ENCODE results near the gene NELFA. TPM values are rescaled to one million over a fixed set of nuclear protein-coding genes. Genes with fewer than 3 reads are reported as not detected.

NELFA gene
- total RNA-seq, 1 donor from 2014 or later = 10.0 TPM

- ATAC-seq (no peak), DNase-seq (no peak)
- intact Hi-C loops (cut with micrococcal nuclease) = no loop called here
Measured at GRCh38 chr4:1985294-1985693, 23.5 kb downstream of the NELFA start.

DNA sequence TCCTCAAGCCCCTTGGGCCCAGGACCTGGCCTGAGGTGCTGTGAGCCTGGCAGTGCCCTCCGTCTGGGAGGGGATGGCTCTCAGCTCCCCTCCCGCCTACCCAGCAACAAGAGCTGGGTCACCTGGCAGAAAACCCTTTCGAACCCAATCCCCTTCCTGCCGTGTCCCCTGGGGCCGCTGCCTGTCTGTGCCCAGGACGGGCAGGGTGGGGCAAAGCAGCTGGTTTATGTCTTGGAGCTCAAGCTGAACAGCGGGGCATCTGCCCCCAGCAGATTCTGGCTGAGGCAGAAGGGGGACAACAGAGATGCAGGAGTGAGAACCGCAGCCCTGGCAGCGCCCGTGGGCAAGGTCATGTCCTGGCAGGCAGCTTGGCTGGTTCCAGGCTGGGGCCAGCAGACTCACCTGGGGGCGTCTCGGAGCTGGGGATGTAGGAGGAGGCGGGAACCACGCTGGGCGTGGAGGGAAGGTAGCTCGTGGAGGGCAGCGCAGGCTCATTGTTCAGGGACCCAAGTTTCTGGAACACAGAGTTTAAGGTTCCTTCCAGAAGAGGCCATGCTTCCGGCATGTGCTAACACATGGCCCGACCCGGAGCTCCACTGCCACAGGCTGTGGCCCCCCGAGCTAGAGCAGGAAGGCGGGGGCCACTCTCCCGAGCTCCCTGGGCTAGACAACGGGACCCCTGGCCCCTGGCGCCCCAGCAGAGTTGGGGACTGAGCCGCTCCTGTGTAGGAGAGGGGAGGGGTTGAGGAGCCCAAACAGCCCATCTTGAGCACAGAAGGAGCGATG is 24.2 kb downstream of the NELFA start:
- peak; percentile 22 for ATAC-seq
- intact Hi-C loops (cut with micrococcal nuclease) = no loop called here
- DNase-seq = no peak

- ATAC-seq = peak; percentile 69
- peak; percentile 71 for DNase-seq
- intact Hi-C loops (cut with micrococcal nuclease) = no loop called here
Measured at GRCh38 chr4:1983846-1984405, 24.8 kb downstream of the NELFA start.

DNA sequence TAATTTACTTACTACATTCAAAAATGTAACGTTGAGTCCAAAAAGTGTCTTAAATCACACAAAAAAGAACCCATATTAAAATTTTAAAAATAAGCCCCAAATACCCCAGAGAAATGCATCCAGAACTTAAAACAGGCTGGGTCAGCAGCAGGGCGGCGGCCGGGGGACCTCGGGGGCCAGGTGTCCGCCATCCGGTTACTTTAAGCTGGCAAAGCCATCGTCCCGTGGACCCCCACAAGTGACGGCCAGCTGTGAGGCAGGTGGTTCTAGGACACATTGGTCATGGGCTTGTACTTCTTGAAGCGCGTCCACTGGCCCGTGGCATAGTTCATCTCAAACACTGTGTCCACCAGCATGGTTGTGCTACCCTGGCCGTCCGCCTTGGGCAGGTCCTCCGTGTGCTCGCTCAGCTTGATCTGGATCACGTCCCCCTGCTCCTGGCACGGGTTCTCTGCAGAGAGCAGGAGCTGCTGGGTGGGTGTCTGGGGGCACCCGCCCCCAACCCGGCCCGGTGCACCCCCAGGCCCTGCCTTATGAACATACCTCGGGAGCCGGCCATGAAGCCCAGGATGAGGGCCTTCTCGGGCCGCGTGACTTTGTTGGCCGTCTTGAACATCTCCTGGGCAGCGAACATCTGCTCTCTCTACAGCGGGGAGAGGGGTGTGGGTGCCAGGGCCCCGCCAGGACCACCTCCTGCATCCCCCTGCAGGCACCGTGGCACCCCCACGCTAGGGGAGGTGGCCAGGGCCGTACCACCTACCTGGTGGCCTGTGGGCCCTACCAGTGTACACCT is 25.5 kb downstream of the NELFA start:
- intact Hi-C loops (cut with micrococcal nuclease) = no loop called here
- DNase-seq (no peak), ATAC-seq (peak; percentile 6)

DNA sequence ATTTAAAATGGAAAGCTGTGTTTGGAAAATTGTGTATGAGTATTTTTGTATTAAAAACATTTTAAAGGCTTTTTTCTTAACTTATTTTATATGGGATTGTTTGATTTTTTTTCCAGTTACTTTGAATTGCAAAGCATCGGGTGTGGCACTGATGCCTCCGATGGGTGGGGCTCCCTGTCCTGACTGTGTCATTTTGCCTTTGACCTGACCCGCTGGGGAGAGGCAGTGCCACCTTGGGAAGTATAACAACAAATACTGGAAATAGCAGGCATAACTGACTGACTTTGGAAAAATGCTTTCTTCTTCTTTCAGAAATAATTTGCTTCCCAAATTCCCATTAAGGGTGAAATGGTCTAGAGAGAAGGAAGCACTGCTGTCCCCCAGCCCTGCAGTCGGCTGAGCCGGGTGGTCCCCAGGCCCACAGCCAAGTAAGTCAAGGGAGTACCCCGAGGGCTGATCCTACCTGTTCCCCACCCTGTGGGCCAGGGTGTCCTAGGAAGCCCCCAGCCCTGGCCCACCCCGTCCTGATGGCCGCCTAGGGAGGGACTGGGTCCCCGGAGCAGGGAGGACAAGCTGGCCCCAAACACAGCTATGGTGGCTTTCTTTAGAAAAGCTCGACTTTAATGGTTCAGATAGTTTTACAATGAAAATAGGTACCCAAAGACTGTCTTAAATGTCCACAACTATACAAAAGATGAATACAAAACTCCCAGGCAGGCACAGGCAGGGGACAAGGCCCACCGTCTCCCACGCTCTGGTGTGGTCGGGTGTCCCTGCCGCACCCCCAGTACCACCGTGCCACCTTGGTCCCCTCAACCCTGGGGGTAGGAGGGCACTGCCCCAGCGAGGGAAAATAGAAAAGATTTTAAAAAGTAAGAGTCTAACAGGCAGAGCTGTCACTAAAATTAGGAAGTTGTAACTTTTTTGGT is 26.4 kb downstream of the NELFA start:
- intact Hi-C loops (cut with micrococcal nuclease) = no loop called here
- DNase-seq = no peak
- ATAC-seq = no peak

DNA sequence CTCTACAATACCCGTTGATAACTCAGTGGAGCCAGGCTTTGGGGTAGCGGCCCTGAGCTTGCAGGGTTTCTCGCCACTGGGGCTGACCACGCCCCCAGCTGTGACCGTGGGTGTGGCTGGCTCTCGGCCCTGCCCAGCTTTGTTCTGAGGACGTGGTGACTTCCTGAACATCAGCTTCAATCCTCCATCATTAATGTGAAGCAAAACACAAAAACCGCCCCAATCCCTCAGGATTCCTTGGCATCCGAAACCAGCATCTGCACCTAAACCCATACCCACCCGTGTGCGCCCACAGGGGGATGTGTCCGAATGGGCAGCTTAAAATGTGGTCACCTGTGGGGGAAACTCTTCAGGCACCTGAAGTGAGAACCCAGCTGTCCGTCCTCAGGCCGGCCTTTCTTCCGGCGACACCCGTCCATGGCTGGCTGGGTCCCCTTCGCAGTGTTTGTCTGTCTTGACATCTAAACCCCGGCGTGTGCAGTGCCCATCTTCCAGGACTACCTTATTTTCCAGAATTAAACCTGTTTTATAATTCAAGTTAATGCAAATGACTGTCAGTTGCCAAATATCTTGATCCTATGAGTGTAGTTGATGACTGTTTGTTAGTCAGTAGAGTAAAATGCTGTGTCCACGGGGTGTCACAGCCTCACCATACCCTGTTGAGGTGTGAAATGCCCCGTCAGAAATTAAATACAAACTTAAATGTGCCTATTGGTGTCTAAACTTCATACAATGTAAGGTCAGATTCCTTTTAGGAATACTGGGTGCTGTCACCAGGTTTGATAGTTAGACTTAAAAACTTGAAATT is 27.3 kb downstream of the NELFA start:
- DNase-seq = no peak
- intact Hi-C loops (cut with micrococcal nuclease) = no loop called here
- ATAC-seq = no peak

DNA sequence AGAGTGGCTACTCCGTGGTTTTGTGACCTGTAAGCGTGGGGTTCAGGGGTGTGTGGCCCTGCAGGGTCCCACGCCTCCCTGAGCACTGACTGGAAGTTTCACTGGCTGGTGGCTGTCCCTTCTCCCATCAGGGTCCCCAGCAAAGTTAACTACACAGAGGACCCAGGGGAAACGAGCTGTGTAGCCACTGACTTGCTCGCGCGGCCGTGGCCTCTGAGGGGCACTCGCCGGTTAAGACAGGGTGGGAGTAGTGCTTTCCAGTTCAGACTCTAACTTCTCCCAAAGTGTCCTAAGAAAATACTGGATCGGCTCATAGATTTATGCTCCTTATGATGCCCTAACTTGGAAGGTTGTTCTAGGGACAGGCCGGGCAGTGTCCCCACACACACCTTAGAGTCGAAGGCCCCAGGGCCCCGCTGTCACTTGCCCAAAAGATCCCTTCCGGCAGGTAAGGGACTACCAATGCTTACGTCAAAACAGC is 28.2 kb downstream of the NELFA start:
- intact Hi-C loops (cut with micrococcal nuclease) = no loop called here
- DNase-seq (no peak), ATAC-seq (no peak)

- ATAC-seq = no peak
- intact Hi-C loops (cut with micrococcal nuclease) = no loop called here
- no peak for DNase-seq
Measured at GRCh38 chr4:1979477-1980196, 29.1 kb downstream of the NELFA start.

GRCh38 chr4:1978741-1979476 is 29.9 kb downstream of the NELFA start:
- DNase-seq = no peak
- intact Hi-C loops (cut with micrococcal nuclease) = no loop called here
- ATAC-seq = no peak

GRCh38 chr4:1978226-1978625 is 30.5 kb downstream of the NELFA start:
- no peak for ATAC-seq
- intact Hi-C loops (cut with micrococcal nuclease) = no loop called here
- no peak for DNase-seq

GRCh38 chr4:1976416-1977352 is 32.1 kb downstream of the NELFA start:
- DNase-seq = no peak
- no peak for ATAC-seq
- intact Hi-C loops (cut with micrococcal nuclease) = no loop called here

GRCh38 chr4:1975880-1976279 is 32.9 kb downstream of the NELFA start:
- ATAC-seq = no peak
- intact Hi-C loops (cut with micrococcal nuclease) = no loop called here
- DNase-seq = no peak

GRCh38 chr4:1975391-1975801 is 33.4 kb downstream of the NELFA start:
- intact Hi-C loops (cut with micrococcal nuclease) = no loop called here
- no peak for DNase-seq
- ATAC-seq = no peak

GRCh38 chr4:1974840-1975239 is 33.9 kb downstream of the NELFA start:
- intact Hi-C loops (cut with micrococcal nuclease) = no loop called here
- DNase-seq = no peak

DNA sequence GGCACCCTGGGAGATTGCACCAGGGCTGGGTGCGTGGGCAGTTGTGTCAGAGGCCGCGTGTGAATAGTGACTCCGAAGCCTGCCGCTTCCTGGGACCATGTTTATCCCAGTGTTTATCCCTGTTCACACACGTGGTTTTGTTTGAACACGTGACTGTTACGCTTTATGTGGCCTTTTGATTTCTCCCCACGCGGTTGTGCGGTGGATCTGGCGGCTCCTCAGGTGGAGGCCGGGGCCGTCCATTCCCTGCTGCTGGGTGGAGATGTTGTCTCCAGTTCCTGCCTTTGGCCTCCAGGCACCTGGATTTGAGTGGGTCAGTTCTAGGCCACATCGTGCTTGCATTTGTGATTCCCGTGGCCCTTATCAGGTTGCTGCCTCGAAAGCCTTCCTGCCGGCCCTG is 35.1 kb downstream of the NELFA start:
- DNase-seq = no peak
- intact Hi-C loops (cut with micrococcal nuclease) = no loop called here
- ATAC-seq = no peak

More at GRCh38 chr4:1974840-1975239, 33.9 kb downstream of the NELFA start:
- no peak for ATAC-seq

GRCh38 chr4:1973218-1973617 is 35.6 kb downstream of the NELFA start:
- DNase-seq (no peak), ATAC-seq (no peak)
- intact Hi-C loops (cut with micrococcal nuclease) = no loop called here

Measured in left ventricle myocardium superior (tissue), 1 donor.